OCI-LY1 (cell line): ENCODE measurements around the gene GRPEL1.

Source experiments
- EZH2 ChIP-seq: fragments of 200-600 bp; sonication (generic), shearing (Covaris generic); IDR thresholded peaks from 2 replicates; pipeline ENCODE4 v1.8.0; 2017; ENCODE audit warnings: borderline replicate concordance, mixed run types, mild to moderate bottlenecking, antibody characterized with exemption, low read length, moderate library complexity, mixed read lengths
- TF ChIP-seq, protein P1 (sequence below): fragments of 200-600 bp; sonication (generic), shearing (Covaris generic); IDR thresholded peaks from 2 replicates; pipeline ENCODE4 v1.5.1; 2017; ENCODE audit warnings: mild to moderate bottlenecking, antibody characterized with exemption, low read length, moderate library complexity, mixed read lengths

- TF ChIP-seq EZH2: no peak
- TF ChIP-seq, protein P1, sequence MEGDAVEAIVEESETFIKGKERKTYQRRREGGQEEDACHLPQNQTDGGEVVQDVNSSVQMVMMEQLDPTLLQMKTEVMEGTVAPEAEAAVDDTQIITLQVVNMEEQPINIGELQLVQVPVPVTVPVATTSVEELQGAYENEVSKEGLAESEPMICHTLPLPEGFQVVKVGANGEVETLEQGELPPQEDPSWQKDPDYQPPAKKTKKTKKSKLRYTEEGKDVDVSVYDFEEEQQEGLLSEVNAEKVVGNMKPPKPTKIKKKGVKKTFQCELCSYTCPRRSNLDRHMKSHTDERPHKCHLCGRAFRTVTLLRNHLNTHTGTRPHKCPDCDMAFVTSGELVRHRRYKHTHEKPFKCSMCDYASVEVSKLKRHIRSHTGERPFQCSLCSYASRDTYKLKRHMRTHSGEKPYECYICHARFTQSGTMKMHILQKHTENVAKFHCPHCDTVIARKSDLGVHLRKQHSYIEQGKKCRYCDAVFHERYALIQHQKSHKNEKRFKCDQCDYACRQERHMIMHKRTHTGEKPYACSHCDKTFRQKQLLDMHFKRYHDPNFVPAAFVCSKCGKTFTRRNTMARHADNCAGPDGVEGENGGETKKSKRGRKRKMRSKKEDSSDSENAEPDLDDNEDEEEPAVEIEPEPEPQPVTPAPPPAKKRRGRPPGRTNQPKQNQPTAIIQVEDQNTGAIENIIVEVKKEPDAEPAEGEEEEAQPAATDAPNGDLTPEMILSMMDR: no peak
Observed at GRCh38 chr4:7073059-7073458, 5.2 kb upstream of the GRPEL1 start.
